Ovary (tissue), 9 donors: Measurements from ENCODE around the gene MATCAP1. TPM values are rescaled to one million over a fixed set of nuclear protein-coding genes. Genes with fewer than 3 reads are reported as not detected.

Experiments used
- DNase-seq, 5 donors: peaks; one replicate each; pipeline ENCODE4 v3.0.0-alpha.2; 2019 to 2020
- H3K27ac ChIP-seq, 2 donors: fragments of 200-600 bp; one replicate each; pipeline versions ENCODE4 v1.5.1 to v1.8.0; 2019 to 2022
- H3K27me3 ChIP-seq: fragments of 200-600 bp; one replicate; pipeline ENCODE4 v1.8.0; 2022
- H3K36me3 ChIP-seq: fragments of 200-600 bp; sonication (generic); one replicate; pipeline ENCODE4 v1.5.1; 2019
- H3K4me1 ChIP-seq: one replicate; pipeline ENCODE4 v1.8.1; 2013; ENCODE audit warnings: mild to moderate bottlenecking, moderate library complexity; ENCODE audit not compliant: insufficient read depth
- H3K4me3 ChIP-seq: fragments of 200-600 bp; sonication (generic); one replicate; pipeline ENCODE4 v1.5.1; 2017
- H3K9me3 ChIP-seq, 2 donors: fragments of 200-600 bp in 1 of 2; sonication (generic) in 1 of 2; one replicate each; pipeline versions ENCODE4 v1.5.1 to v1.8.1; 2013 to 2019; ENCODE audit warnings: mild to moderate bottlenecking in 1 of 2, moderate library complexity in 1 of 2
- CTCF ChIP-seq, 3 donors: fragments of 450-650 bp in 2 of 3; fragments of 200-600 bp in 1 of 3; IDR thresholded peaks; one replicate each; pipeline versions ENCODE4 v1.5.1 to v1.8.0; 2016 to 2022; ENCODE audit warnings: antibody characterized with exemption in 3 of 3, mild to moderate bottlenecking in 1 of 3
- EP300 ChIP-seq: sonication (generic); formaldehyde crosslinking; IDR thresholded peaks from one replicate; pipeline ENCODE4 v1.6.1; 2017; ENCODE audit warnings: antibody characterized with exemption
- POLR2A ChIP-seq: fragments of 450-650 bp; IDR thresholded peaks from one replicate; pipeline ENCODE4 v1.6.1; 2017; ENCODE audit warnings: antibody characterized with exemption, mild to moderate bottlenecking, moderate library complexity
- WGBS, 3 donors: extraction: QIAGEN DNeasy Blood & Tissue Kit in 1 of 3; methylation state at CpG; one replicate each; pipeline versions ENCODE4 v1.1.5 to v1.1.7; 2013 to 2017; 5-methylcytosine and 5-hydroxymethylcytosine counted together
- intact Hi-C, 4 donors: fragments of 100-400 bp; cut with DNase I; formaldehyde crosslinking; loops; one replicate each; pipeline versions ENCODE4 v1.11.0 to v1.15.1; 2022 to 2023
- polyA plus RNA-seq, 2 donors: library from polyadenylated mRNA; stranded (reverse); fragments of 200-250 nt in 1 of 2; fragments of 350-450 nt in 1 of 2; fragmentation: Illumina TruSeq in 1 of 2; extraction: RNeasy Lipid Tissue Mini Kit (QIAGEN cat#74804) in 1 of 2; gene quantifications; one replicate each; pipeline ENCODE4 v1.2.3, GENCODE V29; 2013 to 2014
- total RNA-seq, 7 donors: library from RNA; depleted of rRNA in 2 of 7; stranded (reverse); fragments of >200 nt in 2 of 7; fragmentation: NEBNext Ultra II Directional in 3 of 7; extraction: Animal tissue kit (Norgen Biotek cat#: 25700) in 3 of 7; gene quantifications; one replicate each; pipeline versions ENCODE4 v1.1.0 to v1.2.4, GENCODE V29; 2016 to 2023
- donor health status: DM: no; HTN: no; CAD: no; lungs with moderate emphysema.
- donor health status: DM: no; HTN: no; CAD: no.
- donor health status: Bipolar disorder and iron deficiency.
- donor health status: DM: yes; HTN: yes; CAD: no.
- donor health status: DM: no; HTN: no; CAD: no.
- donor health status: DM: yes; HTN: yes; CAD: no.

Gene MATCAP1
- total and polyA plus RNA-seq, 9 donors, result 15.4 to 96.4 (median 53.6) TPM

- WGBS, 3 donors, result 57 to 73% (median 64%) methylated on average over 13 of the region's 13 CpGs
- H3K4me3 ChIP-seq, result no peak overlapping the region
- no peak for TF ChIP-seq POLR2A
- TF ChIP-seq CTCF (IDR thresholded peaks at IDR 0.05), result no peak
- TF ChIP-seq EP300, result no peak
These were observed 7.0 kb upstream of the MATCAP1 start for GRCh38 chr16:67190448-67191399.

GRCh38 chr16:67190041-67190440 lies 6.3 kb upstream of the MATCAP1 start, which contains the start of gene EXOC3L1:
TSS of gene EXOC3L1 (minus strand) at chr16:67190136. CDS start at chr16:67189676, 460 bp downstream.
- TF ChIP-seq EP300 (no peak), POLR2A (no peak), CTCF (IDR thresholded peaks at IDR 0.05) (no peak)
- Histone ChIP-seq H3K27ac (no peak within 1 kb of the TSS), H3K27me3 (no peaks in the 10 kb centered on the region), H3K9me3 (no peaks in the 10 kb centered on the region), H3K4me1 (peaks cover 13% of the 10 kb centered on the region), H3K36me3 (no peaks in the 10 kb centered on the region), H3K4me3 (no peak within 1 kb of the TSS)
- WGBS, 3 donors, result 6 to 18% (median 14%) methylated on average over 6 of the region's 6 CpGs
- DNase-seq, result no peak
- intact Hi-C loops, result no loop called here

More at GRCh38 chr16:67190448-67191399, 7.0 kb upstream of the MATCAP1 start:
- Histone ChIP-seq H3K36me3 (no peaks in the 10 kb centered on the region), H3K27ac (no peak overlapping the region), H3K9me3 (no peaks in the 10 kb centered on the region), H3K4me1 (peaks cover 10% of the 10 kb centered on the region), H3K27me3 (no peaks in the 10 kb centered on the region)
- intact Hi-C loops, result no loop called here
- DNase-seq, result no peak

DNA sequence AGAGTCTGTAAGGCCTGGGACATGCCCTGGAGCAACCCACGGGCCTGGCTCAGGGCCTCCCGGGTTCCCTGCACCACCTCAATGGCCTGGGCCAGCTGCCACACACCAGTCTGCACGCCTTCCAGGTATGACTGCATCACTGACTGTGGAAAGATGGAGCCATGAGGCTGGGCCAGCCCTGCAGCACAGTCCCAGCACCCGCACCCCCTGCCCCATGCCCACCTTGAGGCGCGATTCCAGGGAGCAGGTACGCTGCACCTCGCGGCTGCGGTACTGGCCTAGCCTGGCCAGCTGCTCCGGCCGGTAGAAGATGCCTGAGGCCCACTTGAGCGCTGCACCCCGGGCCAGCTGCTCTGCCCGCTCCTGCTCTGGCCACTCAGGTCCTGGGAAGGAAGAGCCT lies 5.0 kb upstream of the MATCAP1 start:
- TF ChIP-seq CTCF (IDR thresholded peaks at IDR 0.05), result no peak
- no peak for TF ChIP-seq EP300
- no peak for TF ChIP-seq POLR2A
- WGBS, 3 donors, result 86 to 91% (median 90%) methylated on average over 15 of the region's 15 CpGs

DNA sequence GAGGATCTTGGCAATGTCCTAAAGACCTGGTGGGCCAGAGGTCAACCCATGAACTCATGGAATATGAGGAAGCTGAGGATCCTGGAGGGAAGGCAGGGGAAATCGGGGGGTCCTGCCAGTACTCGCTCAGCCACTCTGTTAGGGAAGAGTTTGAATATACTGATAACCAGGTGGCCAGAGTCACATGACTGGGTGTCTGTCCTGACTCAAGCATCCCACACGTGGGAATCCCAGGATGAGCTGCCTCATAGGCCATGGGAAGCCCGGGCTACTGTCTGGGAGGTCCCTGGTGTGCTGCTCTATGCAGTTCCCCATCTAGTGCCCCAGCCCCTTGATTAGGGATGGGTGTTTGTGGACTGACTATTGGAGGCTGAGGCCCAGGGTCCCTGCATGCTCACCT lies 4.6 kb upstream of the MATCAP1 start:
- intact Hi-C loops, result loop anchor here in 1 of 4 donors (10.0 kb wide), 1 partner anchor 214 kb away; no protein-coding TSS in a partner anchor
- no peak overlapping the region for H3K4me3 ChIP-seq
- no peak for DNase-seq
- 53 to 70% (median 62%) methylated on average over 4 of the region's 4 CpGs for WGBS, 3 donors
- TF ChIP-seq POLR2A (no peak), CTCF (IDR thresholded peaks at IDR 0.05) (no peak)
- H3K4me1 ChIP-seq, result peaks cover 13% of the 10 kb centered on the region
- H3K36me3 ChIP-seq, result no peaks in the 10 kb centered on the region
- no peaks in the 10 kb centered on the region for H3K9me3 ChIP-seq
- no peak overlapping the region for H3K27ac ChIP-seq
- H3K27me3 ChIP-seq, result no peaks in the 10 kb centered on the region

More for the DNA sequence above, 5.0 kb upstream of the MATCAP1 start:
- H3K27me3 ChIP-seq, result no peaks in the 10 kb centered on the region
- H3K9me3 ChIP-seq, result no peaks in the 10 kb centered on the region
- H3K36me3 ChIP-seq, result no peaks in the 10 kb centered on the region
- H3K4me1 ChIP-seq, result peaks cover 14% of the 10 kb centered on the region
- no peak overlapping the region for H3K4me3 ChIP-seq
- DNase-seq, result peak in 1 of 5 donors; percentile 33
- intact Hi-C loops, result loop anchor here in 1 of 4 donors (10.0 kb wide), 1 partner anchor 214 kb away; no protein-coding TSS in a partner anchor
- H3K27ac ChIP-seq, result no peak overlapping the region
